Measurements from ENCODE around the gene KIF16B.

- TF ChIP-seq, protein P1, sequence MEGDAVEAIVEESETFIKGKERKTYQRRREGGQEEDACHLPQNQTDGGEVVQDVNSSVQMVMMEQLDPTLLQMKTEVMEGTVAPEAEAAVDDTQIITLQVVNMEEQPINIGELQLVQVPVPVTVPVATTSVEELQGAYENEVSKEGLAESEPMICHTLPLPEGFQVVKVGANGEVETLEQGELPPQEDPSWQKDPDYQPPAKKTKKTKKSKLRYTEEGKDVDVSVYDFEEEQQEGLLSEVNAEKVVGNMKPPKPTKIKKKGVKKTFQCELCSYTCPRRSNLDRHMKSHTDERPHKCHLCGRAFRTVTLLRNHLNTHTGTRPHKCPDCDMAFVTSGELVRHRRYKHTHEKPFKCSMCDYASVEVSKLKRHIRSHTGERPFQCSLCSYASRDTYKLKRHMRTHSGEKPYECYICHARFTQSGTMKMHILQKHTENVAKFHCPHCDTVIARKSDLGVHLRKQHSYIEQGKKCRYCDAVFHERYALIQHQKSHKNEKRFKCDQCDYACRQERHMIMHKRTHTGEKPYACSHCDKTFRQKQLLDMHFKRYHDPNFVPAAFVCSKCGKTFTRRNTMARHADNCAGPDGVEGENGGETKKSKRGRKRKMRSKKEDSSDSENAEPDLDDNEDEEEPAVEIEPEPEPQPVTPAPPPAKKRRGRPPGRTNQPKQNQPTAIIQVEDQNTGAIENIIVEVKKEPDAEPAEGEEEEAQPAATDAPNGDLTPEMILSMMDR (IDR thresholded peaks at IDR 0.05; ENCODE audit: extremely low read depth in 1 of 2, insufficient read depth in 1 of 2, low read depth in 1 of 2, low read length in 2 of 2): no peak
- TF ChIP-seq POLR2A (IDR thresholded peaks at IDR 0.05; ENCODE audit: low read depth, low read length) (no peak), EZH2 (IDR thresholded peaks at IDR 0.05; ENCODE audit: borderline replicate concordance, low read depth, low read length, severe bottlenecking) (no peak), JUN (IDR thresholded peaks at IDR 0.05; ENCODE audit: borderline replicate concordance, insufficient read depth, insufficient read length, low read depth) (no peak), POLR2AphosphoS5 (IDR thresholded peaks at IDR 0.05; ENCODE audit: insufficient read depth, low read depth, low read length) (no peak), MYC (IDR thresholded peaks at IDR 0.05; ENCODE audit: low read depth, low read length) (no peak)
- TF ChIP-seq, protein P2, sequence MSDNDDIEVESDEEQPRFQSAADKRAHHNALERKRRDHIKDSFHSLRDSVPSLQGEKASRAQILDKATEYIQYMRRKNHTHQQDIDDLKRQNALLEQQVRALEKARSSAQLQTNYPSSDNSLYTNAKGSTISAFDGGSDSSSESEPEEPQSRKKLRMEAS (IDR thresholded peaks at IDR 0.05; ENCODE audit: insufficient read depth, insufficient read length): no peak
Observed at GRCh38 chr20:16516794-16517193, 56.5 kb downstream of the KIF16B start.
